Fibroblast of upper back skin (primary cell): ENCODE measurements around the gene SLC45A2.
"Not testable (repeated sequence)": the region's sequence is repeated elsewhere in the genome, so short reads cannot be mapped to it uniquely, and the experiment has no call there.

Source experiments
- DNase-seq: peaks from one replicate; pipeline ENCODE4 v3.0.0-alpha.2; 2013

Gene SLC45A2

DNA sequence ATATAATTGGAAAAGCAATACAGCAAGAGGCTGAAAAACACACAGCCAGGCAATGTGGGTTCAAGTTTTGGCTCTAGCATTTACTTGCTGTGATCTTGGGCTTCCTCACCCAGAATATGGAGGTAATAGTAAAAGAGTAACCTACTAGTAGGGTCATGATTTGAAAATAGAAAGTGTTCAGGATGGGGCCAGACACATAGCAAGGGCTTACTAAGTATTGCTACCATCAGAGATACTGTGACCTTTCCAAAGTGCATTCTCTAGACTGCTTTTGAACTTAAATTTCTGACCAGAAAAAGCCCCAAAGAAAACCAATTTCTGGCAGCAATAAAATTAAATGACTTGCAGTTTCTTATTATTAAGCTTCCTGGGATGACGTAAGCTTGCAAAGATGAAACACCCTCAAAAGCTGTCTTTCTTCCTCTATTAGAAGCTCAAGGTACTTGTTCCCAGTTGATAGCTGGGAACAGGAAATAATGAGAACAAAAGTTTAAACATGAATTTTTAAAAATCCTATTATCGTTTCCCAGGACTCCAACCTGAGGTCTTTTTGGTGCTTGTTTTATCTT lies 20.3 kb downstream of the SLC45A2 start:
- peak; percentile 10 for DNase-seq

DNA sequence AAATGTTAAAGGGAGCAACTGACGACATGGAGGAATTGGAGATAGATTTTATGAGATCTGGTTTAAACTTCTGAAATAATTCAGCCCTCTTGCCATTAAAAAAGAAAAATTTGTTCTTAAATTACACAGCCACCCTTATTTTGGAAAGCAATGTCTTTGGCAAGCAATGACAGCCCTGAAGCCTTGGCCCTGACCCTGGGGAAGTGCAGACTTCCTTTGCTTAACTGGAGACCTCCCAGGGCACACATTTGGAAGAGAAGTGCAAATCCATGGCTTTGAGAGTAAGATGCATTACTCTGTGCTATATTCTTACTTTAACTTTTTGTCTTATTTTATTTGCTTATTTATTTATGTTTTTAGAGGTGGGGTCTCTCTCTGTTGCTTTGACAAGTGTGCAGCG lies 26.3 kb downstream of the SLC45A2 start:
- DNase-seq, result no peak

DNA sequence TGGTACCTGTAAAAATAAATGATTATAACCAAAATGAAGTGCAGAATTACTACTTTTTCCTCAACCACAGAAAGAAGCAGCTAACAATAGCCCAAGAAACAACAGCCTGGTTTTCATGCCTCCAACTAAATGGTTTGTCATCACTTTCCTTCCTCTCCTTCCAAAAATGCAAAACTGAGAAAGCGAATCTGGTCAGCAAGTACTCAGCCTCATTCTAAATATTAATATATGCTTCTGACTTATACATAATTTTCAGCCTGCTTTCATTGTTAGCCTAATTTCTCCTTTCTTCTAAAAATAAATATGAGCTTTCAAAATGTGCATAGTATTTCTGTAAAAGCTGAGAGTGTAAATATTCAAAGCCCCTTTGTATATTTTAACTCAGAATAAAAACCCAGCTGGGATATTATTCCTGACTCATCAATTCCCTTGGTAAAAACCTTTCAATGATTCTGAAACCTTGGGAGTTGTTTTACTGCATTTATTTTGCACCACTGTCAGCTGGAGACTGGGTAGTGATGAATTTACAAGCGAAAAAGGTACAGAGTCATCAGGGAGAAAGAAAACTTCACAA lies 26.8 kb downstream of the SLC45A2 start:
- no peak for DNase-seq

DNA sequence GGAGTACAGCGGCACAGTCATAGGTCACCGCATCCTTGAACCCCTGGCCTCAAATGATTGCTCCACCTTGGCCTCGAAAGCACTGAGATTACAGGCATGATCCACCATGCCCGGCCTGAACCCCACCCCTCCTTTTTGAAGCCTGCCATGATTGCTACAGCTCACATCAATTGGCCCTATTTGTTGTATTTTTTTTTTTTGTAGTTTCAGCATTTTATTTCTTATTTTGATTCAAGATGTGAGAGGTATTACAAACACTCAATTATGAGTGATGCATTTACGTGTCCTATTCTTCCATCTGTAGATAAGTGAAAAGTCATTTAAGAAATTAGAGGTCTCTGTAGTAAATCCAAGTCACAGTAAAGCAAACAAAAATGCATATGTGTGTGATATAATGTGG lies 32.3 kb downstream of the SLC45A2 start:
- DNase-seq, result not testable (repeated sequence)

DNA sequence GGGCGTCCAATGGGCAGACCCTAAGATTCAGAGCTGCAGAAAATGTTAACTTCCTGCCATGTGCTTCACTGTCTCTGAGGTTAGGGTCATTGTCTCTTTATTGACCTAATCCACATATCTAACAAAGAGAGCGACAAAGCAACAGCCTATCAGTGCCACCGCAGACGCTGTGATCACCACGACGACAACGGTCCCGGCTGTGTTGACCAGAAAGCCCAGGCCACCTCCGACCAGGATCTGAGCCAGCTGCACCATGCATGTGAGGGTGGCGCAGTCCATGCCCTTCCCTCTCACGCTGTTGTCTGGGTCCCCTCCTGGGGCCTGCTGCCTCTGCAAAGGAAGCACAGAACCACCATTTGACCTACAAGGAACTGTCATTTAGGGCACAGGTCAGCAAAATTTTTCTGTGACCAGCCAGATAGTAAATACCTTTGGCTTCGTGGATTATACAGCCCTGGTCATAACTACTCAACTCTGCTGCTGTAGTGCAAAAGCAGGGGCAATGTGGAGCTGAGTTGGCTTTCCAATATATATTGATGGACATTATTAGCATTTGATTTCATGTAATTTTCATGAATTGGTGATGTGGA lies 39.9 kb downstream of the SLC45A2 start:
- DNase-seq, result no peak

DNA sequence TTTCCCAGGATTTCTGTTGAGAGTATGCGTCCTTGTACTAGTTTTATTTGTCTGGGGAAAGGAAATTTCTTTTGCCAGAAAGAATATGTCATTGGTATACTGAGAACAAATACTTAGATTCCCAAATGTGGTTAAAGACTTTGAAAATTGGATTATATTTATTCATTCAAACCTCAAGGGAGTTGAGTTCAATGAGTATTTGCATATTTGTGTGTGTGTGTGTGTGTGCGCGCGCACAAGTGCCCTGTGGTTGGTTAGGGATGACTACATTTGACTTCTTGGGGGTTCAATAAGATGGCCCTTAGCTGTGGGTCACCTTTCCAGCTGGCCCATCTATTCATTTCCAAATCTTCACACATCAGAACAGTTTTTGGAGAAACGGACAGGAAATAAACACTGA lies 43.4 kb downstream of the SLC45A2 start:
- DNase-seq, result peak; percentile 10

DNA sequence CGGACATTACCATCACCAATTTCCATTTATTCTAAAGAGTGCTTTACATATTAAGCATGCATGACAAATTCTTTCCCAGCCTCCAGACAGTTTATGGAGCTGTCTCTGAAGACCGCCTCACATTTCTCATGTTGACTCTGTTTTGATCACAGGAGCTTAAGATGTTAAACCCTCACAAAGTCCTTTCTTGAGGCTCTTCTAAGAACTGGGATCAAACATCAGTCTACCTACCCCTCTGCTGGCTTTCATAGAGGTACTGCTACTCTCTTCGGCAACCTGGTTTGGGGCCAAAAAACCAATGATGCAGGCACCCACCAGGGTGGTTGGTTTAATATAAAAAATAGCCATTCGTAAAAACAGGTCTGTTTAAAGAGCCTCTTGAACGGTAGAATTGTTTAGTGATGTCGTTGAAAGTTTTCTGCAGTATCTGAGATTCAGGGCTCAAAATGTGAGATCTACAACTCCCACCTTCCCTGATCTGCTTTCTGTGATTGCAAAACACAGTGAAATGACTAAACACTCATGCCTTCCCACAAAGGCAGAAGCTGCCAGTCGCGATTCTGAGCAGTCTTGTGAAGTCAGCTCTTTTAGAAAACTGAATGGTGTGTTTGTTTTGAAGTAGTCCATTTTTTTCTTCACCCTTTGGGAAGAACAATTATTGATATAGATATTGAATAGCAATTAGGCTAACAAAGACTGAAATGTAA lies 44.8 kb downstream of the SLC45A2 start:
- peak; percentile 38 for DNase-seq

DNA sequence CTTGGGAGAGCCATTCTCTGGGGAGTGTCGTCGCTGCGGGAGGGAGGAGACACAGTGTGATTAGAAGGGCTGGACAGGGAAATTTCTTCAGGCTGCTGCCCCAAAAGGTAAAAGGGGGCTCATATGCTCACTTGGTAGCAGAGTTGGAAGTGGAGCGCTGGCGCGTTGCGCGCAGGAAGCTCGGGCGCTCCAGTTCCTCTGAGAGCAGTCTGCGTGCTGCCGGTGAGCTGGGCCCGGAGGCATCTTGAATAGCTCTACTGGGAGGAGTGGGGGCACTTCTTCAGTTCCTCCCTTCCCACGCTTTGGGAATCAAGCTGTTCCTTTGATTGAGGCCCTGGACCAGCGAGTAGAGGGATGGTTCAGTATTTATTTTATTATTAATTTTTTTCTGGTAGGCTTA lies 45.6 kb downstream of the SLC45A2 start:
- DNase-seq, result no peak

DNA sequence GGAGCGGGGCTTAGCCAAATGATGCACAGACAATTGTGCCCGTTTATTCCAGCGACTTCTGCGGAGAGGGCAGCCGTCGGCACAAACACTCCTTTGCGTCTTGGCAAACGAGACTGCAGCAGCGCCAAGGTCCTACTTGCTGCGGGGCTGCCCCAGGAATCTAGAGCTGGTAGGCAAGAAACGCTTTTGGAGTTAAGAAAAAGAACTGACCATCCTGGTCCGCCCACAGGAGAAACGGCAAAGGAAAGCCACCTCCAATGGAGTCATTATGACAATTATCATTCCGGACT lies 46.0 kb downstream of the SLC45A2 start:
- no peak for DNase-seq

DNA sequence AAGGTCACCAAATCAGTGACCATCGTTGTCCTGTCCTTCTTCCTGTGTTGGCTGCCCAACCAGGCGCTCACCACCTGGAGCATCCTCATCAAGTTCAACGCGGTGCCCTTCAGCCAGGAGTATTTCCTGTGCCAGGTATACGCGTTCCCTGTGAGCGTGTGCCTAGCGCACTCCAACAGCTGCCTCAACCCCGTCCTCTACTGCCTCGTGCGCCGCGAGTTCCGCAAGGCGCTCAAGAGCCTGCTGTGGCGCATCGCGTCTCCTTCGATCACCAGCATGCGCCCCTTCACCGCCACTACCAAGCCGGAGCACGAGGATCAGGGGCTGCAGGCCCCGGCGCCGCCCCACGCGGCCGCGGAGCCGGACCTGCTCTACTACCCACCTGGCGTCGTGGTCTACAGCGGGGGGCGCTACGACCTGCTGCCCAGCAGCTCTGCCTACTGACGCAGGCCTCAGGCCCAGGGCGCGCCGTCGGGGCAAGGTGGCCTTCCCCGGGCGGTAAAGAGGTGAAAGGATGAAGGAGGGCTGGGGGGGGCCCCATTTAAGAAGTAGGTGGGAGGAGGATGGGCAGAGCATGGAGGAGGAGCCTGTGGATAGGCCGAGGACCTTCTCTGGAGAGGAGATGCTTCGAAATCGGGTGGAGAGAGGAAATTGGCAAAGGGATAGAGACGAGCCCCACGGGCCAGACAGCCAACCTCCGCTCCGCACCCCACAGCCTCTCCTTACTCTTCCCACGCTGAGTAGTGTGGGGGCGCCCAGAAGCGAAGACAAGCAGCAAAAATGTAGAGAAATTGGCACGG lies 46.6 kb downstream of the SLC45A2 start:
- no peak for DNase-seq

DNA sequence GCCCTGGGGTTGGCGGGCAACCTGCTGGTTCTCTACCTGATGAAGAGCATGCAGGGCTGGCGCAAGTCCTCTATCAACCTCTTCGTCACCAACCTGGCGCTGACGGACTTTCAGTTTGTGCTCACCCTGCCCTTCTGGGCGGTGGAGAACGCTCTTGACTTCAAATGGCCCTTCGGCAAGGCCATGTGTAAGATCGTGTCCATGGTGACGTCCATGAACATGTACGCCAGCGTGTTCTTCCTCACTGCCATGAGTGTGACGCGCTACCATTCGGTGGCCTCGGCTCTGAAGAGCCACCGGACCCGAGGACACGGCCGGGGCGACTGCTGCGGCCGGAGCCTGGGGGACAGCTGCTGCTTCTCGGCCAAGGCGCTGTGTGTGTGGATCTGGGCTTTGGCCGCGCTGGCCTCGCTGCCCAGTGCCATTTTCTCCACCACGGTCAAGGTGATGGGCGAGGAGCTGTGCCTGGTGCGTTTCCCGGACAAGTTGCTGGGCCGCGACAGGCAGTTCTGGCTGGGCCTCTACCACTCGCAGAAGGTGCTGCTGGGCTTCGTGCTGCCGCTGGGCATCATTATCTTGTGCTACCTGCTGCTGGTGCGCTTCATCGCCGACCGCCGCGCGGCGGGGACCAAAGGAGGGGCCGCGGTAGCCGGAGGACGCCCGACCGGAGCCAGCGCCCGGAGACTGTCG lies 47.3 kb downstream of the SLC45A2 start:
- no peak for DNase-seq

DNA sequence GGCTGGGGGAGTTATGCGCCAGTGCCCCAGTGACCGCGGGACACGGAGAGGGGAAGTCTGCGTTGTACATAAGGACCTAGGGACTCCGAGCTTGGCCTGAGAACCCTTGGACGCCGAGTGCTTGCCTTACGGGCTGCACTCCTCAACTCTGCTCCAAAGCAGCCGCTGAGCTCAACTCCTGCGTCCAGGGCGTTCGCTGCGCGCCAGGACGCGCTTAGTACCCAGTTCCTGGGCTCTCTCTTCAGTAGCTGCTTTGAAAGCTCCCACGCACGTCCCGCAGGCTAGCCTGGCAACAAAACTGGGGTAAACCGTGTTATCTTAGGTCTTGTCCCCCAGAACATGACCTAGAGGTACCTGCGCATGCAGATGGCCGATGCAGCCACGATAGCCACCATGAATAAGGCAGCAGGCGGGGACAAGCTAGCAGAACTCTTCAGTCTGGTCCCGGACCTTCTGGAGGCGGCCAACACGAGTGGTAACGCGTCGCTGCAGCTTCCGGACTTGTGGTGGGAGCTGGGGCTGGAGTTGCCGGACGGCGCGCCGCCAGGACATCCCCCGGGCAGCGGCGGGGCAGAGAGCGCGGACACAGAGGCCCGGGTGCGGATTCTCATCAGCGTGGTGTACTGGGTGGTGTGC lies 48.0 kb downstream of the SLC45A2 start, which contains the start of gene RXFP3:
Gene RXFP3 (plus strand): TSS at position 6 of the 636 bp plus-strand sequence. CDS start 355 bp downstream, at position 361.
- DNase-seq, result peak; percentile 8

DNA sequence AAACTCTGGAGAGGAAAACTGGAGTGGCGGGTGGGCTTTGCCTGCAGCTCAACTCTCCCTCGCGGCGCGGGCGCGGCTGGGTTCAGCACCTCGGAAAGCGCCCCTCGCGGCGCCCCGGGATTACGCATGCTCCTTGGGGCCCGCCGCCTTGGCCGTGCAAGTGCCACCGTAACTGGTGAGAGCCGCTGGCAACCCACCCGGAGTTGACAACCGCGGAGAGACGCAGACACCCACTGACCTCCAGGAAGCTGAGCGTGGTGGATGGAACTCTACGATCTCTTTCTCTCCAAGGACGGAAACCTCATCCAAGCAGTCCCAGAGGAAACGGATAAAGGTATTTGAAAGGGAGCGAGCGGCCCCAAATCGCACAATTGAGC lies 48.5 kb downstream of the SLC45A2 start:
- peak; percentile 50 for DNase-seq

DNA sequence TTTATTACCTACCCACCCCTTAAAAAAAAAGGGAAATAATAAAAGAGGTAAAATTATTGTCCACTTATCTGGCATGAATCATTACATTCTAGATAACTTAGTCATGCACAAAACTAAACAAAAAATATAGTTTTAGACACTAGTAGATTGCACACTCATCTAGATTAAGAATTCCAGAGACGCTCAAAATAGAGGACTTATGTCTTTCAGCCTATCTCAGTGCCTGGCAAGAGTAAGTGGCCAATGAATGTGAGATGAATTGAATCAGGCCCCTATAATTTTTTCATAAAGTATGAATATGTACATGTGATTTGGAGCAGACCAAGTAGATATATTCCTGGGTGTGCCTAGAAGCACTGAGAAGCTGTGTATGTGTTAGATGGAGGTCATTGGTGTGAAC lies 50.3 kb downstream of the SLC45A2 start:
- peak; percentile 52 for DNase-seq

DNA sequence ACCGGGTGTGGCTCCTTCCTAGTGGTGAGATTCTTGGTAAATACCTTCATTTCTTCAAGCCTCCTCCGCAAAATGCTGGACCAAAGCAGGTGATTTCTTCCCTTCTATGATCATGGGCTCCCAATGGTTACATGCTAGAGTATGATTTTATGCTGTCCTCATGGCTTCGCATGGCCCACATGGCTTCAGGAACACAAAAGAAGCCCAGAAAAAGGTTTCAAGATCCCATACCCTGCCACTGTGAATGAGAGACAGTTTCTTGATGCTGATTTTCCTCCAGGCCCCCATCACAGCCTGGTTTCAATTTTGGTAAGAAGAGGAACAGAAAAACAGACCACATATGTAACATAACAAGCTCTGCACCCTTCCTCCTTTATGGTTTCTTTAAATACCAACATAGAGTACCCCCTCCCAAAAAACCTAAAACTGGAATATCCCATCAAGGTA lies 50.7 kb downstream of the SLC45A2 start:
- DNase-seq, result no peak

DNA sequence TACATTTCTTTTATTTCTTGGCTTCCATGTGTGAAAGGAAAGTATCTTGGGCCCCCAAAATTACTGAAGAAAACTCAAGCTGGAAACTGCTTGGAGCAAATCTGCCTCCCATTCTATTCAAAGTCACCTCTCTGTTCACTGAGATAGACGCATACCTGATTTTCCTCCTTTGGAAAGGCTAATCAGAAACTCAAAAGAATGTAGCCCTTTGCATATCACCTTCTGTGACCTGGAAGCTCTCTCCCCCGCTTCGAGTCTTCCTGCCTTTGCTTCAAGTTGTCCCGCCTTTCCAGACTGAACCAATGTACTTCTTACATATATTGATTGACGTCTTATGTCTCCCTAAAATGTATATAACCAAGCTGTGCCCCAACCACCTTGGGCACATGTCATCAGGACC lies 53.4 kb downstream of the SLC45A2 start:
- DNase-seq, result no peak

DNA sequence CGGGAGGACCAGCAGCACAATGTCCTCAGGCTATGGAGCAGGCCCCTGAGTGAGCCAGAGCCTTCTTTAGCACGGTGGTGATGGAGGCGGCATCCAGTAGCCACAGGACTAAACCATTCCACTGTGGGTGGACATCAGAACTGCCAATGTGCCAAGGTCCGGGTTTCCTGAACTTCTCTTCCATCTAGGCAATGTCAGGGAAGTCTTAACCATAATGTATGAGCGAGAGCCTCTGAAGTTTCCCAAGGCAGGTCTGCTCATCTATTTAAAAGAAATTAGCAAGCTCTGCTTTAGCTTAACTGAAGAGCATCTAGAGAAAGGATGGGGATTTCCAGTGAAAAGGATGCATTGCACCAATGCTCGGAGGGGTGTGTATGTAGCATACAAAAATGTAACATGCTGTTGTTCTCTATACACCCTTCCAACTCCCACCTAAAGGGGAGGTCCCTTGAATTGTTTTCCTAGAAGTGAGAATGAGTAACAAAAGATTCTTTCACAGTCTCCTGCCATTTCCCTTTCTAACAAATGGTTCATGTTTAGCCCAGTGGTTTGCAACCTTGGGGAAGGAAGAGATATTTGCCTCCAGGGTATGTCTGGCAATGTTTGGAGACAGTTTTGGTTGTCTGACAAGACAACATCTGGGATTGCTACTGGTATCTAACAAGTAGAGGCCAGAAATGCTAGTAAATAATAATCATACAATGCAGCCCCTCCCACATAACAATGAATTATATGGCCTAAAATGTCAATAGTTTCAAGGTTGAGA lies 54.4 kb downstream of the SLC45A2 start:
- DNase-seq, result no peak

DNA sequence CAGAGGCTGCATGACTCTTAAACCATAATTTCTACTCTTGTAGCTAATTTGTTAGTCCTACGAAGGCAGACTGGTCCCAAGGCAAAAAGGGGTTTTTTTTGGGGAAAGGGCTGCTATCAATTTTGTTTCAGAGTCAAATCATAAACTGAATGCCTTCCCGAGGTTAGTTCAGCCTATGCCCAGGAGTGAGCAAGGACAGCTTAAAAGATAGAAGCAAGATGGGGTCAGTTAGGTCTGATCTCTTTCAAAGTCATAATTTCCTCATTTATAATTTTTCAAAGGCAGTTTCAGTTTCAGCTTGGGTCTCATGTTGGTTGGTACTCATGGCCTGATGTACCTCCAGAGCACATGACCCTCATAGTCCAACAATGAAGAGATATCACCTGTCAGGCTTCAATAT lies 56.2 kb downstream of the SLC45A2 start:
- no peak for DNase-seq

DNA sequence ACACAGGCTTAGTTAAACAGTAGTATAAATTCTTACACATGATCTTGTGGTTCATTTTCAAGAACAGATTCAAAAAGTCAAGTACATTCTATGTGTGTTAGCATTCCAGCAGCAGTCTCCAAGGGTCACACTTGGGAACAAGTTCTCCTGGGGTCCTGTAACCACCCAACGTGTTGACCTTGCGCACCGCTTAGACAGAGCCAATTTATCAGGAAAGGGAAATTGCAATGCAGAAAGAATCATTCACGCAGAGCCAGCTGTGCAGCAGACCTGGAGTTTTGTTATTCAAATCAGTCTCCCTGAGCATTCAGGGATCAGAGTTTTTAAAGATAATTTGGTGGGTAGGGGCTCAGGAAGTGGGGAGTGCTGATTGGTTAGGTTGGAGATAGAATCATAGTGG lies 56.8 kb downstream of the SLC45A2 start:
- DNase-seq, result no peak

DNA sequence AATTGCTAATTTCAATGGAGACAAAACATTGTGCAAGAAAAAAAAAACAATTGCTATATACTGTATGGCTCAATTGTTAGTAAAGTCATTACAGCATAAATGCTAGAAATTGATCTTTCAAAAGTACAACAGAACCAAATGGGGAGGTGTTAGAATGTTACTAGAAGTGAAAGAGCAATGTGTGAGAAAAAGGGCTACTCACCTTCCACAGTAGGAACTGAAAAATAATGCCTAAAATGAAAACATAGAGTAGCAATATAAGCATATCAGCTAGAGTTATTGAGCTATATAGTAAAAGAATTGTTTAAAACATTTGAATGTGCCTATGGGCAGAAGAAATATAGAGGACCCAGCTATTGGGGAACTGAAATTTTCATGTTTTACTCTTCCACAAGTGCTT lies 59.2 kb downstream of the SLC45A2 start:
- DNase-seq, result no peak

DNA sequence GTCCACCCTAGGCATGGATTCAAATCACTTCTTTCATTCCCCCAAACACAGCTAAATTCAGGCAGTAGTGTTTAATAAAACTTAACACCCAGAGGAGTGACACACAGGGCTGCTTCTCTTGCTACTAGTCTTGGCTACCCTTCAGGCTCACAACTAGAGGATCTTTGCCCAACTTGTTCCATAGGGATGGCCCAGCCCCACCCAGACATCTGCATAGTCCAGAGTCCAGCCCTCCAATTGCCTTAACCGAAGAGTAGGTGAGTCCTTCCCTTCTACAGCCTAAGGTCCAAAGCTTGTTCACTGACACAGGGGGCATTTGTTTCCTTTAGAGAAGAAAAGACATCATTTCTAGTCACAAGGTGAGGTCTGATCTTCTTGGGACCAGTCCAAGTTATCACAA lies 63.5 kb downstream of the SLC45A2 start:
- no peak for DNase-seq

DNA sequence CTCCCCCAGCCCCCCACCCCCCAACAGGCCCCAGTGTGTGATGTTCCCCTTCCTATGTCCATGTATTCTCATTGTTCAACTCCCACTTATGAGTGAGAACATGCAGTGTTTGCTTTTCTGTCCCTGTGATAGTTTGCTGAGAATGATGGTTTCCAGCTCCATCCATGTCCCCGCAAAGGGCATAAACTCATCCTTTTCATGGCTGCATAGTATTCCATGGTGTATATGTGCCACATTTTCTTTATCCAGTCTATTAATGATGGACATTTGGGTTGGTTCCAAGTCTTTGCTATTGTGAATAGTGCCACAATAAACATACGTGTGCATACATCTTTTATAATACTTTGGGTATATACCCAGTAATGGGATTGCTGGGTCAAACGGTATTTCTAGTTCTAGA lies 69.6 kb downstream of the SLC45A2 start:
- DNase-seq, result not testable (repeated sequence)
